H1 (cell line): ENCODE results near the gene ABHD2. TPM values are rescaled to one million over a fixed set of nuclear protein-coding genes. Genes with fewer than 3 reads are reported as not detected.

Source experiments
- CTCF ChIA-PET: fragments of 300-600 bp; sonication (Branson Sonifier 250); formaldehyde crosslinking; loops from one replicate; lab custom pipeline; 2021; ENCODE audit not compliant: partially characterized antibody; lab: Charles Lee
- POLR2A ChIA-PET: fragments of 300-600 bp; sonication (Branson Sonifier 250); formaldehyde crosslinking; loops from one replicate; lab custom pipeline; 2021; ENCODE audit warnings: inconsistent platforms; ENCODE audit not compliant: partially characterized antibody; lab: Charles Lee
- DNase-seq, 2 experiments: peaks; one replicate each; pipeline versions ENCODE4 v3.0.0 to v3.0.0-alpha.2; 2010 to 2022; ENCODE audit warnings: low spot score in 2 of 2, low read depth in 1 of 2, mixed read lengths in 1 of 2
- FAIRE-seq: peaks from 2 replicates; lab custom pipeline; 2011; peaks lifted over from hg19 to GRCh38; lab: Jason Lieb, UNC
- H2AFZ ChIP-seq: 2 replicates; pipeline ENCODE4 v1.8.1; 2012; ENCODE audit warnings: low read length, inconsistent platforms
- H2AK5ac ChIP-seq: 2 replicates; pipeline ENCODE4 v1.6.1; 2013; ENCODE audit warnings: low read depth, low read length
- H2BK120ac ChIP-seq: replicated peaks from 2 replicates; pipeline ENCODE3; 2013; ENCODE audit warnings: low read depth, low read length, inconsistent platforms
- H2BK12ac ChIP-seq: 2 replicates; pipeline ENCODE4 v1.6.1; 2013; ENCODE audit warnings: low read depth, low read length
- H2BK15ac ChIP-seq: 2 replicates; pipeline ENCODE4 v1.6.1; 2013; ENCODE audit warnings: low read length
- H2BK20ac ChIP-seq: 2 replicates; pipeline ENCODE4 v1.6.1; 2013; ENCODE audit warnings: low read length
- H2BK5ac ChIP-seq: 2 replicates; pipeline ENCODE4 v1.6.1; 2013; ENCODE audit warnings: low read depth, low read length
- H3K14ac ChIP-seq: 2 replicates; pipeline ENCODE4 v1.6.1; 2013; ENCODE audit warnings: inconsistent platforms; ENCODE audit not compliant: insufficient read length
- H3K18ac ChIP-seq: 2 replicates; pipeline ENCODE4 v1.6.1; 2013; ENCODE audit warnings: low read length; ENCODE audit errors: extremely low read depth
- H3K23ac ChIP-seq: 2 replicates; pipeline ENCODE4 v1.6.1; 2013; ENCODE audit warnings: inconsistent platforms; ENCODE audit not compliant: insufficient read length
- H3K23me2 ChIP-seq: 2 replicates; pipeline ENCODE4 v1.6.1; 2013; ENCODE audit warnings: low read depth, low read length
- H3K27ac ChIP-seq: 2 replicates; pipeline ENCODE4 v1.6.1; 2011; ENCODE audit warnings: low read depth, low read length, inconsistent platforms
- H3K27me3 ChIP-seq, 4 experiments: replicated peaks in 1 of 4; 1 replicate in 1 of 4; 2 replicates in 3 of 4; pipeline versions ENCODE4 v1.6.1 to v1.8.1; 2011 to 2013; ENCODE audit warnings: low read length in 3 of 4, mild to moderate bottlenecking in 3 of 4, inconsistent platforms in 2 of 4, mixed read lengths in 2 of 4, moderate library complexity in 1 of 4; ENCODE audit not compliant: control insufficient read depth in 3 of 4, insufficient read depth in 3 of 4; ENCODE audit errors: extremely low read depth in 1 of 4
- H3K36me3 ChIP-seq, 4 experiments: 2 replicates each; pipeline versions ENCODE4 v1.6.1 to v1.8.1; 2011 to 2013; ENCODE audit warnings: mild to moderate bottlenecking in 4 of 4, low read length in 3 of 4, moderate library complexity in 2 of 4, control low read depth in 1 of 4, inconsistent platforms in 1 of 4; ENCODE audit not compliant: insufficient read depth in 4 of 4, control insufficient read depth in 2 of 4
- H3K4ac ChIP-seq: replicated peaks from 2 replicates; pipeline ENCODE3; 2013; ENCODE audit warnings: low read length, low read depth, mixed read lengths, inconsistent platforms; ENCODE audit not compliant: insufficient read length
- H3K4me1 ChIP-seq, 4 experiments: replicated peaks in 1 of 4; 1 replicate in 1 of 4; 2 replicates in 3 of 4; pipeline versions ENCODE4 v1.6.1 to v1.8.1; 2011 to 2013; ENCODE audit warnings: low read length in 3 of 4, inconsistent platforms in 2 of 4, mixed read lengths in 1 of 4; ENCODE audit not compliant: insufficient read depth in 4 of 4, control insufficient read depth in 3 of 4
- H3K4me2 ChIP-seq, 2 experiments: 2 replicates each; pipeline versions ENCODE4 v1.6.1 to v1.8.1; 2011 to 2013; ENCODE audit warnings: low read depth in 2 of 2, low read length in 2 of 2, control low read depth in 1 of 2, inconsistent platforms in 1 of 2, mild to moderate bottlenecking in 1 of 2; ENCODE audit not compliant: insufficient read depth in 1 of 2
- H3K4me3 ChIP-seq, 4 experiments: fragments of 200-600, 300-600 bp in 1 of 4; sonication (generic), shearing (Covaris generic), sonication (Bioruptor Twin) in 1 of 4; 2 replicates each; pipeline versions ENCODE4 v1.5.1 to v1.8.1; 2011 to 2016; ENCODE audit warnings: low read length in 4 of 4, low read depth in 3 of 4, control low read depth in 2 of 4, inconsistent platforms in 2 of 4, mild to moderate bottlenecking in 2 of 4, mixed read lengths in 1 of 4, moderate library complexity in 1 of 4; ENCODE audit not compliant: insufficient read depth in 2 of 4; ENCODE audit errors: extremely low read depth in 1 of 4
- H3K56ac ChIP-seq: replicated peaks from 2 replicates; pipeline ENCODE3; 2013; ENCODE audit warnings: low read depth, mild to moderate bottlenecking, mixed read lengths, low read length, inconsistent platforms; ENCODE audit not compliant: insufficient read length
- H3K79me1 ChIP-seq: 2 replicates; pipeline ENCODE4 v1.6.1; 2013; ENCODE audit warnings: low read depth, low read length, control low read depth
- H3K79me2 ChIP-seq, 2 experiments: 2 replicates each; pipeline versions ENCODE4 v1.6.1 to v1.8.1; 2012 to 2013; ENCODE audit warnings: low read length in 2 of 2, mild to moderate bottlenecking in 2 of 2, inconsistent platforms in 1 of 2; ENCODE audit not compliant: insufficient read depth in 2 of 2, control insufficient read depth in 1 of 2
- H3K9ac ChIP-seq, 4 experiments: replicated peaks in 1 of 4; 1 replicate in 1 of 4; 2 replicates in 3 of 4; pipeline versions ENCODE4 v1.6.1 to v1.8.1; 2011 to 2013; ENCODE audit warnings: low read depth in 3 of 4, low read length in 3 of 4, control low read depth in 2 of 4, mild to moderate bottlenecking in 2 of 4, moderate library complexity in 2 of 4, inconsistent platforms in 1 of 4; ENCODE audit errors: extremely low read depth in 1 of 4
- H3K9me3 ChIP-seq, 2 experiments: 2 replicates each; pipeline versions ENCODE4 v1.6.1 to v1.8.1; 2012 to 2013; ENCODE audit warnings: mild to moderate bottlenecking in 2 of 2, moderate library complexity in 2 of 2, control low read depth in 1 of 2, inconsistent platforms in 1 of 2, low read depth in 1 of 2, low read length in 1 of 2, mixed read lengths in 1 of 2; ENCODE audit not compliant: insufficient read depth in 2 of 2
- H4K20me1 ChIP-seq, 2 experiments: replicated peaks in 1 of 2; 2 replicates each; pipeline versions ENCODE3 to v1.8.1; 2011 to 2013; ENCODE audit warnings: inconsistent platforms in 2 of 2, low read length in 2 of 2, mild to moderate bottlenecking in 1 of 2; ENCODE audit not compliant: insufficient read depth in 2 of 2, control insufficient read depth in 1 of 2
- H4K5ac ChIP-seq: 2 replicates; pipeline ENCODE4 v1.6.1; 2013; ENCODE audit warnings: low read length, low read depth, mixed read lengths, inconsistent platforms; ENCODE audit not compliant: insufficient read length
- H4K8ac ChIP-seq: 2 replicates; pipeline ENCODE4 v1.8.0; 2013; ENCODE audit warnings: mild to moderate bottlenecking, moderate library complexity, low read length, inconsistent platforms; ENCODE audit not compliant: insufficient read depth; ENCODE audit errors: extremely low read depth
- H4K91ac ChIP-seq: replicated peaks from 2 replicates; pipeline ENCODE3; 2013; ENCODE audit warnings: low read length, mixed read lengths, inconsistent platforms; ENCODE audit not compliant: insufficient read length
- ATF3 ChIP-seq: IDR thresholded peaks from 2 replicates; pipeline ENCODE4 v1.6.1; 2011; ENCODE audit warnings: low read depth, mild to moderate bottlenecking, low read length; ENCODE audit not compliant: insufficient read depth
- BACH1 ChIP-seq: IDR thresholded peaks from 2 replicates; pipeline ENCODE4 v1.6.1; 2012; ENCODE audit warnings: low read length, improper control_type of control experiment
- CBX5 ChIP-seq: fragments of 300-800, 300-1000 bp; sonication (generic); IDR thresholded peaks from 2 replicates; pipeline ENCODE4 v1.7.1; 2016; ENCODE audit warnings: antibody characterized with exemption, low read length, low read depth
- CHD2 ChIP-seq: IDR thresholded peaks from 2 replicates; pipeline ENCODE4 v1.6.1; 2012; ENCODE audit warnings: low read length, improper control_type of control experiment
- CREB1 ChIP-seq: IDR thresholded peaks from 2 replicates; pipeline ENCODE4 v1.6.1; 2012; ENCODE audit warnings: inconsistent platforms
- CTBP2 ChIP-seq: IDR thresholded peaks from 2 replicates; pipeline ENCODE4 v1.7.0; 2011; ENCODE audit warnings: borderline replicate concordance, mild to moderate bottlenecking, moderate library complexity, mixed read lengths, low read length; ENCODE audit not compliant: insufficient read depth, insufficient read length
- EGR1 ChIP-seq: IDR thresholded peaks from 2 replicates; pipeline ENCODE4 v1.6.1; 2011; ENCODE audit warnings: low read depth, low read length, borderline replicate concordance
- GTF2F1 ChIP-seq: IDR thresholded peaks from 2 replicates; pipeline ENCODE4 v1.6.1; 2012; ENCODE audit warnings: low read depth, low read length, improper control_type of control experiment, borderline replicate concordance
- HDAC6 ChIP-seq: IDR thresholded peaks from one replicate; pipeline ENCODE4 v1.7.1; 2012; ENCODE audit warnings: low read depth, mild to moderate bottlenecking, inconsistent platforms, low read length, moderate library complexity
- JUN ChIP-seq: IDR thresholded peaks from 2 replicates; pipeline ENCODE4 v1.6.1; 2011; ENCODE audit warnings: low read depth, mild to moderate bottlenecking, improper control_type of control experiment, low read length
- KDM4A ChIP-seq: IDR thresholded peaks from one replicate; pipeline ENCODE4 v1.7.1; 2012; ENCODE audit warnings: low read depth, mild to moderate bottlenecking, moderate library complexity, low read length, inconsistent platforms; ENCODE audit not compliant: severe bottlenecking
- RFX5 ChIP-seq: IDR thresholded peaks from 2 replicates; pipeline ENCODE4 v1.6.1; 2011; ENCODE audit warnings: low read depth, low read length, improper control_type of control experiment, borderline replicate concordance
- USF2 ChIP-seq: IDR thresholded peaks from 2 replicates; pipeline ENCODE4 v1.6.1; 2011; ENCODE audit warnings: low read length, improper control_type of control experiment
- WGBS, 2 experiments: shearing (Covaris generic) in 1 of 2; methylation state at CpG; one replicate each; pipeline versions ENCODE4 v1.1.6 to v1.1.7; 2013 to 2015; ENCODE audit warnings: low lambda C conversion rate in 2 of 2, mixed read lengths in 2 of 2, inconsistent platforms in 1 of 2, low coverage in 1 of 2, missing lambda C conversion rate in 1 of 2; ENCODE audit not compliant: insufficient replicate concordance in 2 of 2, insufficient coverage in 1 of 2, insufficient read length in 1 of 2; ENCODE audit errors: extremely low coverage in 1 of 2, missing lambda C conversion rate in 1 of 2; 5-methylcytosine and 5-hydroxymethylcytosine counted together
- polyA plus RNA-seq, 7 experiments: library from polyadenylated mRNA; depleted of rRNA in 3 of 7; stranded (reverse) in 5 of 7; unstranded in 2 of 7; fragments of >200 nt in 5 of 7; fragments of 200-250 nt in 2 of 7; gene quantifications; 1 replicate in 5 of 7; 2 replicates in 1 of 7; 4 replicates in 1 of 7; pipeline versions ENCODE4 v1.2.1 to v1.2.3, GENCODE V29; 2011 to 2013; ENCODE audit warnings: missing spikeins in 2 of 7, mixed read lengths in 2 of 7
- total RNA-seq: library from RNA; stranded (reverse); fragmentation: NEBNext Ultra II Directional; extraction: Animal tissue kit (Norgen Biotek cat#: 25700); gene quantifications from 2 replicates; pipeline ENCODE4 v1.2.1, GENCODE V29; 2021

The ABHD2 gene
- total and polyA plus RNA-seq, 2 of the 8 experiments (the other 6 are each of a cell fraction or from before 2014, with no cell fraction given) = 9.1 to 23.7 TPM

GRCh38 chr15:89051875-89052274 is 36.4 kb upstream of the ABHD2 start:
- no peaks in the 10 kb centered on the region for H3K23me2 ChIP-seq
- H3K23ac ChIP-seq = no peak overlapping the region
- H3K79me1 ChIP-seq = no peaks in the 10 kb centered on the region
- no peak overlapping the region for H2BK12ac ChIP-seq
- H4K20me1 ChIP-seq = no peaks in the 10 kb centered on the region
- no peak overlapping the region for H2BK15ac ChIP-seq
- H3K4ac ChIP-seq = no peak overlapping the region
- no peaks in the 10 kb centered on the region for H3K79me2 ChIP-seq
- H3K4me3 ChIP-seq = no peak overlapping the region
- ChIA-PET CTCF (interaction anchor here (0.8 to 12.7 kb wide), 9 partner anchors 8 to 147 kb away, joined by 3 to 297 read pairs (median 3); no protein-coding TSS in a partner anchor), POLR2A (no interaction called here)
- H2AFZ ChIP-seq = no peak overlapping the region
- peaks cover 0 to 2% (median 0%) of the 10 kb centered on the region in 4 experiments; a peak in 2 of 7 replicates for H3K4me1 ChIP-seq
- H3K9ac ChIP-seq = no peak overlapping the region
- no peak overlapping the region for H2AK5ac ChIP-seq
- no peak overlapping the region for H3K18ac ChIP-seq
- H3K27ac ChIP-seq = no peak overlapping the region
- H3K9me3 ChIP-seq = 0 out of 4 replicates have a peak, but pooled peaks cover 0 to 4% of the 10 kb centered on the region in 2 experiments
- H2BK20ac ChIP-seq = no peak overlapping the region
- DNase-seq = no peak
- FAIRE-seq = no peak
- H3K36me3 ChIP-seq = no peaks in the 10 kb centered on the region
- H3K4me2 ChIP-seq = no peak overlapping the region
- no peak overlapping the region for H4K91ac ChIP-seq
- no peak overlapping the region for H2BK120ac ChIP-seq
- H3K14ac ChIP-seq = no peak overlapping the region
- H4K8ac ChIP-seq = no peak overlapping the region
- no peaks in the 10 kb centered on the region for H3K27me3 ChIP-seq
- H2BK5ac ChIP-seq = no peak overlapping the region
- H3K56ac ChIP-seq = no peak overlapping the region
- no peak overlapping the region for H4K5ac ChIP-seq
- 73% methylated on average over 2 of the region's 2 CpGs; no CpG with 5 or more reads in 1 of the 2 experiments for WGBS, 2 experiments
- TF ChIP-seq CTBP2 (no peak), JUN (no peak), USF2 (no peak), HDAC6 (no peak), ATF3 (no peak), CBX5 (no peak), KDM4A (no peak), EGR1 (no peak), BACH1 (no peak), GTF2F1 (no peak), CHD2 (no peak), RFX5 (no peak), CREB1 (no peak)
